WTC11 (cell line): Measurements from ENCODE around the gene RGS14. TPM values are rescaled to one million over a fixed set of nuclear protein-coding genes. Genes with fewer than 3 reads are reported as not detected.
A peak's percentile ranks its signal among the peaks of the same experiment; 100 is the strongest.

Experiments used
- CREM ChIP-seq: sonication (generic); formaldehyde crosslinking; IDR thresholded peaks from 2 replicates; pipeline ENCODE4 v1.8.1; 2022; ENCODE audit warnings: mild to moderate bottlenecking, missing genetic modification reagents, moderate library complexity
- E2F1 ChIP-seq: sonication (generic); formaldehyde crosslinking; IDR thresholded peaks from 2 replicates; pipeline ENCODE4 v1.8.0; 2022; ENCODE audit warnings: mild to moderate bottlenecking, missing genetic modification reagents
- ELF4 ChIP-seq: sonication (generic); formaldehyde crosslinking; IDR thresholded peaks from 2 replicates; pipeline ENCODE4 v1.8.1; 2022; ENCODE audit warnings: low read depth, mild to moderate bottlenecking, moderate library complexity, missing genetic modification reagents
- ETV6 ChIP-seq: sonication (generic); formaldehyde crosslinking; IDR thresholded peaks from 2 replicates; pipeline ENCODE4 v1.8.1; 2022; ENCODE audit warnings: mild to moderate bottlenecking, missing genetic modification reagents
- FOXJ3 ChIP-seq: sonication (generic); formaldehyde crosslinking; IDR thresholded peaks from 2 replicates; pipeline ENCODE4 v1.9.0; 2021; ENCODE audit warnings: missing genetic modification reagents, mild to moderate bottlenecking, borderline replicate concordance
- GABPB1 ChIP-seq: sonication (generic); formaldehyde crosslinking; IDR thresholded peaks from 2 replicates; pipeline ENCODE4 v1.8.1; 2023; ENCODE audit warnings: mild to moderate bottlenecking, missing genetic modification reagents
- GRHL2 ChIP-seq: fragments of 250-450 bp; sonication (Bioruptor Pico); IDR thresholded peaks from 2 replicates; pipeline ENCODE4 v1.8.0; 2022; ENCODE audit warnings: mild to moderate bottlenecking, moderate library complexity; ENCODE audit not compliant: insufficient replicate concordance, severe bottlenecking
- KAT7 ChIP-seq: sonication (generic); formaldehyde crosslinking; IDR thresholded peaks from 2 replicates; pipeline ENCODE4 v1.8.1; 2023; ENCODE audit warnings: missing genetic modification reagents, mild to moderate bottlenecking, borderline replicate concordance
- MXD4 ChIP-seq: fragments of 250-450 bp; sonication (Bioruptor Pico); IDR thresholded peaks from 2 replicates; pipeline ENCODE4 v1.8.0; 2021; ENCODE audit warnings: mild to moderate bottlenecking, moderate library complexity, borderline replicate concordance
- NFATC4 ChIP-seq: fragments of 250-450 bp; sonication (Bioruptor Pico); IDR thresholded peaks from 2 replicates; pipeline ENCODE4 v1.9.0; 2021; ENCODE audit warnings: mild to moderate bottlenecking
- NFYB ChIP-seq: sonication (generic); formaldehyde crosslinking; conservative IDR thresholded peaks from 2 replicates; pipeline ENCODE4 v1.8.0; 2022; ENCODE audit warnings: low read depth, missing genetic modification reagents
- NR3C1 ChIP-seq: sonication (generic); formaldehyde crosslinking; conservative IDR thresholded peaks from 2 replicates; pipeline ENCODE4 v1.8.1; 2023; ENCODE audit warnings: low read depth, mild to moderate bottlenecking, missing genetic modification reagents
- PRDM15 ChIP-seq: sonication (generic); formaldehyde crosslinking; IDR thresholded peaks from 2 replicates; pipeline ENCODE4 v1.8.0; 2022; ENCODE audit warnings: missing genetic modification reagents
- SMAD4 ChIP-seq: sonication (generic); formaldehyde crosslinking; IDR thresholded peaks from 2 replicates; pipeline ENCODE4 v1.8.0; 2022; ENCODE audit warnings: mild to moderate bottlenecking, missing genetic modification reagents
- USF1 ChIP-seq: sonication (generic); formaldehyde crosslinking; IDR thresholded peaks from 2 replicates; pipeline ENCODE4 v1.8.0; 2022; ENCODE audit warnings: mild to moderate bottlenecking, missing genetic modification reagents
- ZNF232 ChIP-seq: sonication (generic); formaldehyde crosslinking; IDR thresholded peaks from 2 replicates; pipeline ENCODE4 v1.8.0; 2022; ENCODE audit warnings: mild to moderate bottlenecking, missing genetic modification reagents
- ZNF263 ChIP-seq: sonication (generic); formaldehyde crosslinking; IDR thresholded peaks from 2 replicates; pipeline ENCODE4 v1.8.1; 2022; ENCODE audit warnings: low read depth, mild to moderate bottlenecking, moderate library complexity, missing genetic modification reagents
- ZNF317 ChIP-seq: sonication (generic); formaldehyde crosslinking; IDR thresholded peaks from 2 replicates; pipeline ENCODE4 v1.8.1; 2023; ENCODE audit warnings: low read depth, mild to moderate bottlenecking, moderate library complexity, missing genetic modification reagents, borderline replicate concordance
- total RNA-seq: library from RNA; stranded (reverse); gene quantifications from 3 replicates; pipeline ENCODE4 v1.2.3, GENCODE V29; 2021
- TF ChIP-seq, protein P1 (sequence below): sonication (generic); formaldehyde crosslinking; IDR thresholded peaks from 2 replicates; pipeline ENCODE4 v1.8.0; 2023; ENCODE audit warnings: mild to moderate bottlenecking, missing genetic modification reagents
- TF ChIP-seq, protein P2 (sequence below): sonication (generic); formaldehyde crosslinking; IDR thresholded peaks from 2 replicates; pipeline ENCODE4 v1.8.0; 2022; ENCODE audit warnings: mild to moderate bottlenecking, missing genetic modification reagents
- TF ChIP-seq, protein P3 (sequence below): fragments of 250-450 bp; sonication (Bioruptor Pico); IDR thresholded peaks from 2 replicates; pipeline ENCODE4 v1.9.0; 2021; ENCODE audit warnings: moderate library complexity, mild to moderate bottlenecking, inconsistent platforms, borderline replicate concordance
- TF ChIP-seq, protein P4 (sequence below): fragments of 250-450 bp; sonication (Bioruptor Pico); conservative IDR thresholded peaks from 2 replicates; pipeline ENCODE4 v1.9.0; 2021; ENCODE audit warnings: mild to moderate bottlenecking
- TF ChIP-seq, protein P5 (sequence below): sonication (generic); formaldehyde crosslinking; conservative IDR thresholded peaks from 2 replicates; pipeline ENCODE4 v1.8.1; 2022; ENCODE audit warnings: mild to moderate bottlenecking, missing genetic modification reagents
- TF ChIP-seq, protein P6 (sequence below): sonication (generic); formaldehyde crosslinking; IDR thresholded peaks from 2 replicates; pipeline ENCODE4 v1.8.1; 2023; ENCODE audit warnings: mild to moderate bottlenecking, missing genetic modification reagents

RGS14 gene
- total RNA-seq, 1 experiment from 2014 or later: 74.6 TPM

- TF ChIP-seq FOXJ3 (no peak), USF1 (CRISPR knock-in tag) (peak; percentile 51; the same call in 1 of the 2 replicates), ZNF232 (CRISPR knock-in tag) (no peak; the same call in 1 of the 2 replicates), SMAD4 (CRISPR knock-in tag) (no peak), ZNF263 (CRISPR knock-in tag) (no peak), NFYB (CRISPR knock-in tag) (peak; percentile 99), E2F1 (no peak), NFATC4 (CRISPR knock-in tag) (no peak), NR3C1 (CRISPR knock-in tag) (no peak), ELF4 (no peak), CREM (CRISPR knock-in tag) (no peak; the same call in 1 of the 2 replicates), ZNF317 (CRISPR knock-in tag) (no peak), KAT7 (CRISPR knock-in tag) (no peak), MXD4 (CRISPR knock-in tag) (no peak), GRHL2 (CRISPR knock-in tag) (no peak), PRDM15 (no peak), ETV6 (no peak), GABPB1 (peak; percentile 24; the same call in 1 of the 2 replicates)
- TF ChIP-seq, protein P1, sequence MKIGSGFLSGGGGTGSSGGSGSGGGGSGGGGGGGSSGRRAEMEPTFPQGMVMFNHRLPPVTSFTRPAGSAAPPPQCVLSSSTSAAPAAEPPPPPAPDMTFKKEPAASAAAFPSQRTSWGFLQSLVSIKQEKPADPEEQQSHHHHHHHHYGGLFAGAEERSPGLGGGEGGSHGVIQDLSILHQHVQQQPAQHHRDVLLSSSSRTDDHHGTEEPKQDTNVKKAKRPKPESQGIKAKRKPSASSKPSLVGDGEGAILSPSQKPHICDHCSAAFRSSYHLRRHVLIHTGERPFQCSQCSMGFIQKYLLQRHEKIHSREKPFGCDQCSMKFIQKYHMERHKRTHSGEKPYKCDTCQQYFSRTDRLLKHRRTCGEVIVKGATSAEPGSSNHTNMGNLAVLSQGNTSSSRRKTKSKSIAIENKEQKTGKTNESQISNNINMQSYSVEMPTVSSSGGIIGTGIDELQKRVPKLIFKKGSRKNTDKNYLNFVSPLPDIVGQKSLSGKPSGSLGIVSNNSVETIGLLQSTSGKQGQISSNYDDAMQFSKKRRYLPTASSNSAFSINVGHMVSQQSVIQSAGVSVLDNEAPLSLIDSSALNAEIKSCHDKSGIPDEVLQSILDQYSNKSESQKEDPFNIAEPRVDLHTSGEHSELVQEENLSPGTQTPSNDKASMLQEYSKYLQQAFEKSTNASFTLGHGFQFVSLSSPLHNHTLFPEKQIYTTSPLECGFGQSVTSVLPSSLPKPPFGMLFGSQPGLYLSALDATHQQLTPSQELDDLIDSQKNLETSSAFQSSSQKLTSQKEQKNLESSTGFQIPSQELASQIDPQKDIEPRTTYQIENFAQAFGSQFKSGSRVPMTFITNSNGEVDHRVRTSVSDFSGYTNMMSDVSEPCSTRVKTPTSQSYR (CRISPR knock-in tag): no peak
- TF ChIP-seq, protein P2, sequence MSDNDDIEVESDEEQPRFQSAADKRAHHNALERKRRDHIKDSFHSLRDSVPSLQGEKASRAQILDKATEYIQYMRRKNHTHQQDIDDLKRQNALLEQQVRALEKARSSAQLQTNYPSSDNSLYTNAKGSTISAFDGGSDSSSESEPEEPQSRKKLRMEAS: peak; percentile 70; the same call in 1 of the 2 replicates
- TF ChIP-seq, protein P3, sequence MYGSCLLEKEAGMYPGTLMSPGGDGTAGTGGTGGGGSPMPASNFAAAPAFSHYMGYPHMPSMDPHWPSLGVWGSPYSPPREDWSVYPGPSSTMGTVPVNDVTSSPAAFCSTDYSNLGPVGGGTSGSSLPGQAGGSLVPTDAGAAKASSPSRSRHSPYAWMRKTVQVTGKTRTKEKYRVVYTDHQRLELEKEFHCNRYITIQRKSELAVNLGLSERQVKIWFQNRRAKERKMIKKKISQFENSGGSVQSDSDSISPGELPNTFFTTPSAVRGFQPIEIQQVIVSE (CRISPR knock-in tag): no peak
- TF ChIP-seq, protein P4, sequence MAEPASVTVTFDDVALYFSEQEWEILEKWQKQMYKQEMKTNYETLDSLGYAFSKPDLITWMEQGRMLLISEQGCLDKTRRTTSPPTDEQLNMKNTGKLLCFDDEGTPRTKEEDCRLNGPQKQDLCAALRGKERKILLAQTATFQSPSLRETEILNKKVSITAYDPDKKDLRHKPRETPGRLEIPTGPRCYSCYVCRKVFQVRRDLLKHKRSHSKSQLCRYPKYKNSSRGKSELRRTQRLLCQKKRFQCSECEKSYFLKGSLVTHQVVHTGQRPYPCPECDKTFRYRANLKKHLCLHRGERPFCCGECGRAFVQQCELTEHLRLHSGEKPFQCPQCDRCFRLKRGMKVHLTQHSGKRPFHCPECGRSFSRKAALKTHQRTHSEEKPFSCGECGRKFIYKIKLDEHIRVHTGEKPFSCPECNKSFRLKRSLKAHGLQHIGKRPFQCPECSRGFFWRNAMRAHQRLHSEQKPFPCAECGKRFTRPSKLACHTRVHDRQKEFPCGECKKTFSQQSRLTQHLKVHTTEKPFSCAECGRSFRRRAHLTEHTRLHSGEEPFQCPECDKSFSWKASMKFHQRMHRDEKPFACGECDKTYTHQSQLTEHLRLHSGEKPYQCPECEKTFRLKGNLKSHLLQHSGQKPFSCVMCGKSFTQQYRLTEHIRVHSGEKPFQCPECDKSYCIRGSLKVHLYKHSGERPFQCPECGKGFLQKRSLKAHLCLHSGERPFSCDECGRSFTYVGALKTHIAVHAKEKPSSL: no peak
- TF ChIP-seq, protein P5, sequence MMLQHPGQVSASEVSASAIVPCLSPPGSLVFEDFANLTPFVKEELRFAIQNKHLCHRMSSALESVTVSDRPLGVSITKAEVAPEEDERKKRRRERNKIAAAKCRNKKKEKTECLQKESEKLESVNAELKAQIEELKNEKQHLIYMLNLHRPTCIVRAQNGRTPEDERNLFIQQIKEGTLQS (CRISPR knock-in tag): no peak
- TF ChIP-seq, protein P6, sequence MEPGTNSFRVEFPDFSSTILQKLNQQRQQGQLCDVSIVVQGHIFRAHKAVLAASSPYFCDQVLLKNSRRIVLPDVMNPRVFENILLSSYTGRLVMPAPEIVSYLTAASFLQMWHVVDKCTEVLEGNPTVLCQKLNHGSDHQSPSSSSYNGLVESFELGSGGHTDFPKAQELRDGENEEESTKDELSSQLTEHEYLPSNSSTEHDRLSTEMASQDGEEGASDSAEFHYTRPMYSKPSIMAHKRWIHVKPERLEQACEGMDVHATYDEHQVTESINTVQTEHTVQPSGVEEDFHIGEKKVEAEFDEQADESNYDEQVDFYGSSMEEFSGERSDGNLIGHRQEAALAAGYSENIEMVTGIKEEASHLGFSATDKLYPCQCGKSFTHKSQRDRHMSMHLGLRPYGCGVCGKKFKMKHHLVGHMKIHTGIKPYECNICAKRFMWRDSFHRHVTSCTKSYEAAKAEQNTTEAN (CRISPR knock-in tag): no peak
These were observed 6.1 kb upstream of the RGS14 start, which contains the start of gene LMAN2 (continued) for GRCh38 chr5:177351392-177352329.
